GM12874 (cell line): ENCODE data around the gene CFAP74.

Source experiments
- TF ChIP-seq, protein P1 (sequence below): IDR thresholded peaks from 2 replicates; pipeline ENCODE4 v1.5.1; 2011; ENCODE audit warnings: low read depth, mild to moderate bottlenecking, control low read depth, low read length, moderate library complexity; ENCODE audit not compliant: insufficient read depth

Gene CFAP74

GRCh38 chr1:1911350-1912041 lies 92.1 kb downstream of the CFAP74 start:
- TF ChIP-seq, protein P1, sequence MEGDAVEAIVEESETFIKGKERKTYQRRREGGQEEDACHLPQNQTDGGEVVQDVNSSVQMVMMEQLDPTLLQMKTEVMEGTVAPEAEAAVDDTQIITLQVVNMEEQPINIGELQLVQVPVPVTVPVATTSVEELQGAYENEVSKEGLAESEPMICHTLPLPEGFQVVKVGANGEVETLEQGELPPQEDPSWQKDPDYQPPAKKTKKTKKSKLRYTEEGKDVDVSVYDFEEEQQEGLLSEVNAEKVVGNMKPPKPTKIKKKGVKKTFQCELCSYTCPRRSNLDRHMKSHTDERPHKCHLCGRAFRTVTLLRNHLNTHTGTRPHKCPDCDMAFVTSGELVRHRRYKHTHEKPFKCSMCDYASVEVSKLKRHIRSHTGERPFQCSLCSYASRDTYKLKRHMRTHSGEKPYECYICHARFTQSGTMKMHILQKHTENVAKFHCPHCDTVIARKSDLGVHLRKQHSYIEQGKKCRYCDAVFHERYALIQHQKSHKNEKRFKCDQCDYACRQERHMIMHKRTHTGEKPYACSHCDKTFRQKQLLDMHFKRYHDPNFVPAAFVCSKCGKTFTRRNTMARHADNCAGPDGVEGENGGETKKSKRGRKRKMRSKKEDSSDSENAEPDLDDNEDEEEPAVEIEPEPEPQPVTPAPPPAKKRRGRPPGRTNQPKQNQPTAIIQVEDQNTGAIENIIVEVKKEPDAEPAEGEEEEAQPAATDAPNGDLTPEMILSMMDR = no peak

DNA sequence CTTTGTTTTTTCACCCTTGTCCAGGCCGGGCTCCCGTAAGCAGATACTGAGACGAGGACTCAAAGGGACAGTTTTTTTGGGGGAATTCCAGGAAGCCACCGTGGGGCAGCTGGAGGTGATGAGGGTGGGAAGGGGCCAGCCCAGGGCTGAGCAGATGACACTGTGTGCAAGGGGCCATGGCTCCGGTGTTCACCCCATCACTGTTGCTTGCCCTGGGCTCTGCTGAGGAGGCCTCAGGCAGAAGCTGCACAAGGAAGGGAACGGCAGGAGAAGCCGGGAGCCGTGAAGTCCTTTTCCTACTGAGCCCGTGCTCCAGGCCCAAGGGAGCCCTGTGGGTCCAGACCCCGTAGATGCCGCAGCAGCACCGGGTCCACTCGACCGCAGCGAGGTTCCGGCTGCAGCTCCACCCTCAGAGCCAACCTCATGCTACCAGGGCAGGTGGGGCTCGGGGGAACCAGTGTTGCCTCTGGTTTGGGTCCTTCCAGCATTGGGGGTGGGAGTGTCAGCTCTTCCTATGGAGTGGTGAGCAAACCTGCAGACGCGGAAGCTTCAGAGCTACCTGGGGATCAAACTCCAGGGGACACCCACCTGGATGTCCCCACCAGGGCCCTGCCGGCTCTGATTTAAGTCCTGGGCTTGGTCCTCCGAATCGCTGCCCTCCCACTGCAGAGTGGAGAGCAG lies 92.8 kb downstream of the CFAP74 start:
- TF ChIP-seq, protein P1 = no peak

GRCh38 chr1:1910033-1910465 lies 93.5 kb downstream of the CFAP74 start:
- TF ChIP-seq, protein P1 = no peak

DNA sequence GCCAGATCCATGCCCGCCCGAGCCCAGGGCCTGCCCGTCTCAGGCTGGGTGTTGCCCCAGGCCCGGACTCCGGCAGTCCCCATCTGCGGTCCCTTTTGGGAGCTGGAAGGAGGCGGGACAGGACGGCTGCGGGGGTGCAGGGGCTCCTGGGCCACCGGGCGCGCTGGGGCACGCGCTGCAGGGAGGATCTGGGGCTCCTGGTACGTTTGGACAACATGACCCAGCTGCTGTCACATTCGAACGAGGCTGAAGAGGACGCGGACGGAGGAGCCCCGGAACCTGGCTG lies 95.1 kb downstream of the CFAP74 start:
- TF ChIP-seq, protein P1 = no peak

DNA sequence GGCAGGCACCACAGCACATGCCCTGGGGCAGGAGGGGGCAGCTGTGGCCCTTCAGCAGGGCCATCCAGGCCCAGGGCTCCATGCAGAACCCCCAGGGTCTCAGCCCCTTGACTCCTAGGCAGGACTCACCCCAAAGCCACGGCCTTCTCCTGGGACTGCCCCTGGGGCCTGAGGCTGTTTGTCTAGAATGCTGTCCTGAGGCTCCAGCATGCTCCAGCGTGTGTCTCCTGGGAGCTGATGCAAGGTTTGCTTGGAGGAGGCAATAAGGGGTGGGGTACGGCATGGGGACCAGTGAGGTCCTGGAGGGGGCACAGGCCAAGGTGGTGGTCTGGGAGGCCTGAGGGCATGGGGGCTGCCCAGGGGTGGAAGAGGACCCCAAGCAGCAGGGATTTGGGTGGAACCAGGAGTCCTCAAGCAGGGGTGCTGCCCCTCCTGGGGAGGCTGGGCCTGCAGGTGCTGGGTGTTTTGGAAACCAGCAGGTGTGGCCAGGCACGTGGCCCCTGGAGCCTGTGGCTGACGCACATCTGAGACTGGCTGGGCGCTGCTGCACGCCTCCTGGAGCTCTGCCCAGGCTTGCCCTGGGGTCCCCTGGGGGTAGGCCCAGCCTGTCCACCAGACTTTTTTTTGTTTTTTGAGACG lies 96.4 kb downstream of the CFAP74 start:
- TF ChIP-seq, protein P1 = 0 out of 2 replicates have a peak, but pooled peaks have one; percentile 1

- TF ChIP-seq, protein P1 = peak; percentile 96
These were observed 97.1 kb downstream of the CFAP74 start for GRCh38 chr1:1906185-1907097.

DNA sequence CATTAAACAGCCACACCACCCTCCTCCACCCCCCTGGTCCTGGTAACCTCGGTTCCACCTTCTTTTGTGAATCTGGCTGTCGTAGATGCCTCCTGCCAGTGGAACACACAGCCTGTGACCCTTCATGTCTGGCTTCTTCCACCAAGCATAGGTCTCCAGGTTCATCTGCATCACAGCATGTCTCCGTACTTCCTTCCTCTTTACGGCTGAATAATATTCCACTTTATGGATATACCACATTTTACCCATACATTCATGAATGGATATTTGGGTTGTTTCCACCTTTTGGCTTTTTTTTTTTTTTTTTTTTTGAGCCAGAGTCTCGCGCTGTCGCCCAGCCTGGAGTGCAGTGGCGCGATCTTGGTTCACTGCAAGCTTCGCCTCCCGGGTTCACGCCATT lies 100.4 kb downstream of the CFAP74 start:
- TF ChIP-seq, protein P1 = no peak
